GM21529 (cell line): ENCODE data around the gene ATOX1.

Experiments
- ATAC-seq: cut with Tn5 transposase; IDR thresholded peaks from one replicate; pipeline ENCODE4 v1.9.1; 2021; ENCODE audit not compliant: unreplicated experiment

ATOX1 gene

GRCh38 chr5:151770383-151771258, 12.2 kb upstream of the ATOX1 start:
- peak; percentile 24 for ATAC-seq

DNA sequence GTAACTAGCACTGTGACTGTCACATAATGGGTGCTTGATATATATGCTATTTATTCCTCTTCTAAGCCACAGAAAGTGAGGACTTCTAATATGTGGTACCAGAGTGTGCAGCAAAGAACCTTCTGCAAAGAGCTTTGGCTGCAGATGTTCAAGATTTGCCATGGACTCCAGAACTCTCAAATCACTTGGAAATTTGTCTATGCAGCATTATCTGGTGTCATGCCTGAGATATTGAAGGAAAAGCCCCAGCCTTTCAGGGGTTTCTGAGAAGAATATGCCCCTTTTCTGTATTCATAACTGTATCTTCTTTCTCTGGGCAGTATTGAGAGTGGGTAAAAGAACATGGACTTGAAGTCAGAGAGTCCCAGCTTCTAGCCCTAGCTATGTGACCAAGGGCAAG, 8.5 kb upstream of the ATOX1 start:
- ATAC-seq: no peak

- no peak for ATAC-seq
Observed at GRCh38 chr5:151764801-151765200, 6.4 kb upstream of the ATOX1 start.

DNA sequence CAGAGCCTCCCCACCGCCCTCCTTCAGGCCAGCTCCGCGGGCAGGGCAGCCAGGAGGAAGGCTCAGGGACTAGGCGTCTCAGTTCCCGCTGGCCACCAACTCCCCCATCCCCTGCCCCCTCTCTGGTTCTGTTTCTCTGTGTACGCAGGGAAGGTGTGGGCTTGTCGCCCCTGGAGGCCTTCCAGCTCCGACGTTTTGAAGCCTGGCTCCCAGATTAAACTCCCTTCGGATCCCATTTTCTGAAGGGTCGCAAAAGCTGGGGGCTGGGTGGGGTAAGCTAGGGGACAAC, 346 bp downstream of the ATOX1 start:
- ATAC-seq: peak; percentile 22

DNA sequence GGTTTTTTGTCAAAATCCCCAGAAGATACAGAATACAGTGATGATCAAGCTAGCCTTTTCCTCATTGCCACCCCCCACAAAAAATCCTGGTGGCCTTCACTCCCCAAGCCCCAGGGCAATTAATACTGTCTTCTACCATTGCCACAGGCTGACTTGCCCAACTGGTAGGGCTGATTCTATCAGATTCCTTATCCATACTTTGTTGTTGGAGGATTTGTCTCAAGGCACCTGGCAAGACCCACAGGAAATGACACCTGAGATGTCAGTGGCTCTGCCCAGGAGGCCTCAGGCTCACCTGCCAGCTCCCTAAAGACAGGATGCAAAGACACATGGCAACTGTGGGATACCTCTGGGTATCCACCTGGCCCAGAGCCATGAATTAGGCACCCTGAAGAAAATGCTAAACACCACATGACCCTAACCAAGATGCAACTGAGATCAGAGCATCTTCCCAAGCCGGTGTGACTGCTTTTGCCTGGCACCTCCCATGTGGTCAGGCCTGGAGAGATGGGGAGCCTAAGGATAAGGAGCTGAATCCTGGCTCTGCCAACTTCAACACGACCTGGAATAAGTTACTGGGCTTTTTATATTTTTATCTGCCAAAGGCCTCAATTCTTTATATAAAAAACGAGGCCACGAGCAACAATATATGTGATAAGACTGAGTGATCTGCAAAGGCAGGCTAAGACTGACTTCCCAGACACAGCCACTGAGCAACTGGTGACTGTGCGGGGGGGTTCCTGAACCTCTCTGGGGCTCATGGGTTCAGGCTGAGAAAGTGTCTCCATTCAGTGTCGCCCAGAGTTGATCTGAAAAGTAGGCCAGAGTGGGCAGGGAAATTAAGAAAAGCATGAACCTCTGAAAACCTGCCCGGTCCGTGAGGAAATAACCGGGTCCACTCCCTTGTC, 944 bp downstream of the ATOX1 start:
- ATAC-seq: peak; percentile 15

DNA sequence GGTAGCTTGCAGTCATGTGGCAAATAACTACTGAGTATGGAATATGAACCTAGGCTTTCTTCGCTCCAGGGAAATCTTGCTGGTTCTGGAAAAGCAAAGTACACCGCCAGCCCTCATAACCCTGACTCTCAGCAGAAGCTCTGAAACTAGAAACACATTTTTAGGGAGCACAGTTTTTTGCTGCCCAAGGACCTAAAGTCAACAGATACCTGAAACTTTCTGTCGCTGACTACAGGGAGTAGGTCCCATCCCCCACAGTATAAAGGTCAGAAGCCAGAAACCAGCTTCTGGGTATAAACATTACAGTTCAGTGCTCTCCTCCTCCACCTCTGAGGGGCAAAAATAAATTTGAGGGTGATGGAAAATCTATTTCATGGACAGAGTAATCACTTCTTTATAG, 3.0 kb downstream of the ATOX1 start:
- no peak for ATAC-seq

DNA sequence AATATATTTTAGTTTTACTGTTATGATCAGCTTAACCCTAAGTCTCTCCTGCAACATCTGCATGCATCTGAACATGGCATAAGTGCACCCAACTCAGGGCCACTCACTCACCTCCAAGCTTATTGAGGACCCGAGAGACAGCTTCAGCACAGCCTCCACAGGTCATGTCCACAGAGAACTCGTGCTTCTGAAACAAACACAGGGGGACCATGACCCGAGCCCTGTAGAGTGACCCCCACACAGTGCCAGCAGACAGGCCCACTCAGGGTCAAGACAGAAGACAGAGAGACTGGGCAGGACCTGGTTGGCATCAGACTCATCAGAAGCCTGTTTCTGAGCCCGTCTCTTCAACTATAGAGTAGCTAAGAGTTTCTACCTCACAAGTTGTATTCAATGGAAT, 6.8 kb downstream of the ATOX1 start:
- no peak for ATAC-seq

DNA sequence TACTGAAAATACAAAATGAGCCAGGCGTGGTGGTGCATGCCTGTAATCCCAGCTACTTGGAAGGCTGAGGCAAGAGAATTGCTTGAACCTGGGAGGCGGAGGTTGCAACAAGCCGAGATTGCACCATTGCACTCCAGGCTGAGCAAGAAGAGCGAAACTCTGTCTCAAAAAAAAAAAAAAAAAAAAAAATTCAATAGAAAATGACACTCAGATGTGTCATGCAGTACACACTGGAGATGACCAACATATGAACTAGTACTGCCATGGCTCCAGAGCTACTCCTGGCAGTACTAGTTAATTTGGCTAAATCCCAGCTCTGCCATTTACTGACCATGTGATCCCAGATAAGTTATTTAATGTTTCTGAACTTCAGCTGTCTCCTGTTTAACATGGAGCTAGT, 7.3 kb downstream of the ATOX1 start:
- ATAC-seq: no peak

- ATAC-seq: no peak
Observed at GRCh38 chr5:151750121-151750520, 8.3 kb downstream of the ATOX1 start.

DNA sequence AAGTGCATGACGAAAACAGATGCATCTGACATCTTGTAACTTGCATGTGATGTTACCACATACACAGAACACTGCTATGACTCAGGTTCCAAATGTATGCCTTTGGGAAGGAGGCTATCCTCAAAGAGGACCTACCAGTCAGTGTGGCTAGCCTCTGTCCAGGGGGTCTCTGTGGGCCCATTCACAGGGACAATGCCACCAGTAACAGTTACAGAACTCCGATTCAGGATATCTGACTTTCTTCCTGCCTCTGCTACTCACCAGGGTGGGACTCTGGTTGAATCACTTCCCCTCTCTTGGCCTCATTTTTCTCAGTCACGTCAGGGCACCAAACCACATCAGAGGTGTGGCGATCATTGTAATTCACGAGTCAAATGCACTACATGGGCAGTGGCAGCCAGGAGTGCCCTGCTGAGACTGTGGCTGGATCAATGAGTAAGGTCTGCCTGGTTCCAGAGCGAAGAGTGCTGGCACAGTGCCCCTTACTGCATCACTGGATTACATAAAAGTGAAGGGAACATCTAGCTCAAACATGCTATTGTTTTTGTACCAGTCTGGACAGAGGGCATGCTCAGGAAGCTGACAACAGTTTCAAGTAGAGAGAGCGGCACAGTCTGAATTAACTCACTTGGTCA, 13.2 kb downstream of the ATOX1 start:
- no peak for ATAC-seq

GRCh38 chr5:151743530-151743929, 14.9 kb downstream of the ATOX1 start:
- no peak for ATAC-seq

- no peak for ATAC-seq
Observed at GRCh38 chr5:151742870-151743294, 15.5 kb downstream of the ATOX1 start.

- ATAC-seq: no peak
Observed at GRCh38 chr5:151741678-151742423, 16.6 kb downstream of the ATOX1 start.

DNA sequence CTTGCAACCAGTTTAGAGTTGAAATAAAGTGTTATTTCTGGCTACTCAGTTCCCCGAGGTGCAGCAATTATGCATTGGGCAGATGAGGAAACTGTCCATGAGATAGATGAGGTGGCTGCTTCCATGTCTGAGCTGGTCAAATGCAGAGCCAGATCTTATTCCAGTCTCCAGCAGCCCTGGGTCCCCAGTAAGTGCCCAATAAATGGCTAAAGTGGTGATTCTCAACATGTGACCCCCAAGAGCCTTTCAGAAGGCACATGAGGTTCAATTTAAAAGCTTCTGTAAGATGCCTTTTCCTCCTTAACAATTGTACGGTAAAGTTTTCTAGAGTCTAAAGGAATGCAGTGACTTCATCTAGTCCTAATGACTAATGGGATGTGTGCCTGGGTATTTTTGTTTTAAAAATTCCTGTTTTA, 17.5 kb downstream of the ATOX1 start:
- peak; percentile 15 for ATAC-seq

DNA sequence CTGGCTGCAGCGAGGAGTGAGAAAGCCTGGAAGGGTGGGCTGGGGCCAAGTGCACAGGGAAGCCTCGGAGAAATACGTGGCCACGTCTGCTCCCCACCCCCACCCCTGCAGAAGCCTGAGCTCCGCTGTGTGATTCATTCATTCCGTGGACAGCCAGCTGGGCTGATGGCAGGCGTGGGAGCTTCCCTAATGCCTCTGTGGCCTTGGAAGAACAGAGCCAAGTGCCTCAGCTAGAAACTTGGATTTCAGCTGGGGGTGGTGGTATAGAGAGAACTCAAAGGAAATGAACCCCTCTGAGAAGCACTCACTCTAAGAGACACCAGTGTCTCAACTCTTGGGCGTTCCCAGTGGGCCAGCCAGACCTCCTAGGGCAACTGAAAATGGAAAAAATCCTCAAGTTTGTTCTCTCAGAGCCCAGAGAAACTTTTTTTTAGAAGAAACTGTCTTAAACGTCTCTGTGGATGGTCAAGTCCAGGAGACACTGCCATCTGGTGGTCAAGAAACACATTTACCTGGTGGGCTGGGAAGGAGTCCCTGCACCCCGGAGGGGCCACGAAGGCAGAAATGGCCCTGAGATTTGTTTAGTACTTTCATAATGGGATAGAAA, 18.0 kb downstream of the ATOX1 start:
- peak; percentile 77 for ATAC-seq

DNA sequence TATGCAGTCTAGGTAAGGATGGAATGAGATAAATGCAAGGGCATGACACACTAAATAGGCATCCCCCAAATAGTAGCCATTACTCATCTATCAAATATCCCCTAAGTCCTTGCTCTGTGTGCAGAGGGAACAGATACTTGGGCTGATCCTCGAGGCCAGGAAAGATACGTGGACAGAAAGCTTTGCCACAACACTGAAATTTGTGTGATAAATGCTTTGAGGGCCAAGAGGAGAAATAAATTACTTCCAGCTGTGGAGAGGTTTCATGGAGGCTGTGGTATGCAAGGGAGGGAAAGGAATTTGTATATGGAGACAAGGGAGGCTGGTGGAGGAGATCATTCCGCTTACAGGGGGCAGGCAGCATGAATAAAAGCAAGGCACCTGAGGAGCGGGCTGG, 18.5 kb downstream of the ATOX1 start:
- ATAC-seq: no peak

GRCh38 chr5:151739395-151739794, 19.0 kb downstream of the ATOX1 start:
- no peak for ATAC-seq

GRCh38 chr5:151738125-151738848, 20.1 kb downstream of the ATOX1 start:
- no peak for ATAC-seq

GRCh38 chr5:151737431-151737830, 21.0 kb downstream of the ATOX1 start:
- ATAC-seq: no peak

DNA sequence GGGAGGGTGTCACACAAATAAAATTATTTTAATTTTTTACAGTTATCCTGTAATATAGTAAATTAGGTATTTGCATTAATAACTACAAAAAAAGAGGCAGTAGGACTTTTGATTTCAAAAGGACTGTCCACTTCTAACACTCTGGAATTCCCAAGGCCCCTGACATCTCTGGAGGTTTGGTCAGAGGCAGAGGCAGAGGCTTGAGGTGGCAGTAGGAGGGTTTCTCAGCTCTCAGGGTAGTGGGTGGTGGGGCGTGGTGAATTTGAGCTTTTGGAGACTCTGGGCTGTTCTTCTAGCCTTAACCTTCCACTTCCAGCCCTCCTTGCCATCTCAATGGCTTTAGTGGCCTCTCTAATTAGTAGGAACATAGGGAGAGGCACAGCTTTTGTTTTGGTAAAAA, 22.8 kb downstream of the ATOX1 start:
- no peak for ATAC-seq
